ENCODE measurements around the gene ALDH1A2.

The ALDH1A2 gene

GRCh38 chr15:58049520-58050227 lies 15.8 kb downstream of the ALDH1A2 start:
- H3K9me3 ChIP-seq (ENCODE audit: insufficient read depth, low read depth, low read length), result no peaks in the 10 kb centered on the region
- no peak overlapping the region for H3K4ac ChIP-seq (ENCODE audit: low read depth, low read length)
- H2BK120ac ChIP-seq (ENCODE audit: insufficient read depth, low read length, poor library complexity), result no peak overlapping the region
- no peak overlapping the region for H4K8ac ChIP-seq (ENCODE audit: low read depth, low read length)
- H3K14ac ChIP-seq (ENCODE audit: low read length), result no peak overlapping the region
- H3K4me1 ChIP-seq (ENCODE audit: control insufficient read depth in 1 of 2, insufficient read depth in 2 of 2, low read length in 2 of 2), result no peaks in the 10 kb centered on the region
- no peaks in the 10 kb centered on the region for H3K36me3 ChIP-seq (ENCODE audit: control insufficient read depth in 1 of 2, insufficient read depth in 2 of 2, low read length in 2 of 2)
- no peak overlapping the region for H3K23ac ChIP-seq (ENCODE audit: low read length)
- no peak for DNase-seq
- no peak overlapping the region for H3K4me3 ChIP-seq (ENCODE audit: low read depth, low read length)
- no peak overlapping the region for H3K9ac ChIP-seq (ENCODE audit: low read length)
- H3K79me2 ChIP-seq (ENCODE audit: control insufficient read depth, insufficient read depth, low read length, poor library complexity), result no peaks in the 10 kb centered on the region
- no peak overlapping the region for H3K27ac ChIP-seq (ENCODE audit: low read depth, low read length)
- H3K4me2 ChIP-seq (ENCODE audit: low read length), result no peak overlapping the region
- no peak overlapping the region for H2AFZ ChIP-seq (ENCODE audit: insufficient read depth, low read length, poor library complexity)
- H2BK5ac ChIP-seq (ENCODE audit: low read depth, low read length, poor library complexity), result no peak overlapping the region
- H3K27me3 ChIP-seq (ENCODE audit: insufficient read depth, low read length), result no peaks in the 10 kb centered on the region
- no CpG with 5 or more reads among the region's 3 CpGs for WGBS (ENCODE audit: extremely low coverage, insufficient coverage, insufficient read length)
- H2BK12ac ChIP-seq (ENCODE audit: low read length), result no peak overlapping the region
- no peak overlapping the region for H3K18ac ChIP-seq (ENCODE audit: low read length)
- H4K12ac ChIP-seq (ENCODE audit: low read depth, low read length), result no peak overlapping the region
- no peaks in the 10 kb centered on the region for H3K79me1 ChIP-seq (ENCODE audit: low read length)
- H4K91ac ChIP-seq (ENCODE audit: low read depth, low read length), result no peak overlapping the region
- H2AK5ac ChIP-seq (ENCODE audit: low read length), result no peak overlapping the region

GRCh38 chr15:58048261-58048660 lies 17.2 kb downstream of the ALDH1A2 start:
- Histone ChIP-seq H3K4ac (ENCODE audit: low read depth, low read length) (no peak overlapping the region), H3K27me3 (ENCODE audit: insufficient read depth, low read length) (no peaks in the 10 kb centered on the region), H3K18ac (ENCODE audit: low read length) (no peak overlapping the region), H3K23ac (ENCODE audit: low read length) (no peak overlapping the region), H3K79me1 (ENCODE audit: low read length) (no peaks in the 10 kb centered on the region), H3K9ac (ENCODE audit: low read length) (no peak overlapping the region), H4K91ac (ENCODE audit: low read depth, low read length) (no peak overlapping the region), H2BK5ac (ENCODE audit: low read depth, low read length, poor library complexity) (no peak overlapping the region), H4K8ac (ENCODE audit: low read depth, low read length) (no peak overlapping the region), H3K4me2 (ENCODE audit: low read length) (no peak overlapping the region), H3K4me1 (ENCODE audit: control insufficient read depth in 1 of 2, insufficient read depth in 2 of 2, low read length in 2 of 2) (no peaks in the 10 kb centered on the region), H3K36me3 (ENCODE audit: control insufficient read depth in 1 of 2, insufficient read depth in 2 of 2, low read length in 2 of 2) (no peaks in the 10 kb centered on the region), H3K27ac (ENCODE audit: low read depth, low read length) (no peak overlapping the region), H3K14ac (ENCODE audit: low read length) (no peak overlapping the region), H2BK120ac (ENCODE audit: insufficient read depth, low read length, poor library complexity) (no peak overlapping the region), H4K12ac (ENCODE audit: low read depth, low read length) (no peak overlapping the region), H2BK12ac (ENCODE audit: low read length) (no peak overlapping the region), H3K79me2 (ENCODE audit: control insufficient read depth, insufficient read depth, low read length, poor library complexity) (no peaks in the 10 kb centered on the region), H2AK5ac (ENCODE audit: low read length) (no peak overlapping the region), H3K4me3 (ENCODE audit: low read depth, low read length) (no peak overlapping the region), H2AFZ (ENCODE audit: insufficient read depth, low read length, poor library complexity) (no peak overlapping the region), H3K9me3 (ENCODE audit: insufficient read depth, low read depth, low read length) (no peaks in the 10 kb centered on the region)
- no peak for DNase-seq
- no CpG with 5 or more reads among the region's 3 CpGs for WGBS (ENCODE audit: extremely low coverage, insufficient coverage, insufficient read length)

- no peaks in the 10 kb centered on the region for H3K27me3 ChIP-seq (ENCODE audit: insufficient read depth, low read length)
- H3K4me3 ChIP-seq (ENCODE audit: low read depth, low read length), result no peak overlapping the region
- no peak overlapping the region for H2AK5ac ChIP-seq (ENCODE audit: low read length)
- no peak overlapping the region for H3K14ac ChIP-seq (ENCODE audit: low read length)
- no peak overlapping the region for H2BK5ac ChIP-seq (ENCODE audit: low read depth, low read length, poor library complexity)
- no peaks in the 10 kb centered on the region for H3K4me1 ChIP-seq (ENCODE audit: control insufficient read depth in 1 of 2, insufficient read depth in 2 of 2, low read length in 2 of 2)
- no peak overlapping the region for H2BK120ac ChIP-seq (ENCODE audit: insufficient read depth, low read length, poor library complexity)
- H3K79me1 ChIP-seq (ENCODE audit: low read length), result no peaks in the 10 kb centered on the region
- H3K23ac ChIP-seq (ENCODE audit: low read length), result no peak overlapping the region
- no peak for DNase-seq
- no peak overlapping the region for H3K18ac ChIP-seq (ENCODE audit: low read length)
- no peaks in the 10 kb centered on the region for H3K9me3 ChIP-seq (ENCODE audit: insufficient read depth, low read depth, low read length)
- H3K36me3 ChIP-seq (ENCODE audit: control insufficient read depth in 1 of 2, insufficient read depth in 2 of 2, low read length in 2 of 2), result no peaks in the 10 kb centered on the region
- H3K27ac ChIP-seq (ENCODE audit: low read depth, low read length), result no peak overlapping the region
- no peak overlapping the region for H4K91ac ChIP-seq (ENCODE audit: low read depth, low read length)
- no CpG with 5 or more reads among the region's 2 CpGs for WGBS (ENCODE audit: extremely low coverage, insufficient coverage, insufficient read length)
- H3K79me2 ChIP-seq (ENCODE audit: control insufficient read depth, insufficient read depth, low read length, poor library complexity), result no peaks in the 10 kb centered on the region
- H3K4ac ChIP-seq (ENCODE audit: low read depth, low read length), result no peak overlapping the region
- no peak overlapping the region for H3K9ac ChIP-seq (ENCODE audit: low read length)
- no peak overlapping the region for H3K4me2 ChIP-seq (ENCODE audit: low read length)
- H4K12ac ChIP-seq (ENCODE audit: low read depth, low read length), result no peak overlapping the region
- H2AFZ ChIP-seq (ENCODE audit: insufficient read depth, low read length, poor library complexity), result no peak overlapping the region
- no peak overlapping the region for H4K8ac ChIP-seq (ENCODE audit: low read depth, low read length)
- no peak overlapping the region for H2BK12ac ChIP-seq (ENCODE audit: low read length)
Observed at GRCh38 chr15:58047149-58047548, 18.4 kb downstream of the ALDH1A2 start.

DNA sequence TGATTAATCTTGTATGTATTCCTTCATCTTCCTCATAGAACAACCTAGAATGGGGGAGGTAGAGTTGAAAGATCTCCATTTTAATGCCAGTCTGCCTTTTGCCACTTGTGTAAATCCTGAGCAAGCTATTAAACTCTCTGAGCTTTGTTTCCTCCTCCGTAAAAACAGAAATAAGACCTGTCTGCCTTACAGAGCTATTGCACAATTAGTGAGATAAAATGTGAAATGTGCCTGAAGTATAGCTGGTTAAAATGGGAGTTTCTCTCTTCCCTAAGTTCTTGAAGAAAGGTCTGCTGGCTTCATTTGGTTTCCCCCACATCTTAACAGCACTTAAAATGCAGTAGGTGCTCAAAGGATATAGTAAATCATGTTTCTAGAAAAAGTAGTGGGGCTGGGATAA lies 19.0 kb downstream of the ALDH1A2 start:
- H4K8ac ChIP-seq (ENCODE audit: low read depth, low read length), result no peak overlapping the region
- H3K36me3 ChIP-seq (ENCODE audit: control insufficient read depth in 1 of 2, insufficient read depth in 2 of 2, low read length in 2 of 2), result no peaks in the 10 kb centered on the region
- H3K18ac ChIP-seq (ENCODE audit: low read length), result no peak overlapping the region
- H3K4me1 ChIP-seq (ENCODE audit: control insufficient read depth in 1 of 2, insufficient read depth in 2 of 2, low read length in 2 of 2), result no peaks in the 10 kb centered on the region
- no peak overlapping the region for H2BK5ac ChIP-seq (ENCODE audit: low read depth, low read length, poor library complexity)
- WGBS (ENCODE audit: extremely low coverage, insufficient coverage, insufficient read length), result no CpG with 5 or more reads among the region's 1 CpG
- H3K79me2 ChIP-seq (ENCODE audit: control insufficient read depth, insufficient read depth, low read length, poor library complexity), result no peaks in the 10 kb centered on the region
- H3K4ac ChIP-seq (ENCODE audit: low read depth, low read length), result no peak overlapping the region
- no peak overlapping the region for H2AFZ ChIP-seq (ENCODE audit: insufficient read depth, low read length, poor library complexity)
- no peak overlapping the region for H2BK120ac ChIP-seq (ENCODE audit: insufficient read depth, low read length, poor library complexity)
- H3K9ac ChIP-seq (ENCODE audit: low read length), result no peak overlapping the region
- no peaks in the 10 kb centered on the region for H3K27me3 ChIP-seq (ENCODE audit: insufficient read depth, low read length)
- DNase-seq, result no peak
- H3K4me2 ChIP-seq (ENCODE audit: low read length), result no peak overlapping the region
- H2AK5ac ChIP-seq (ENCODE audit: low read length), result no peak overlapping the region
- no peak overlapping the region for H2BK12ac ChIP-seq (ENCODE audit: low read length)
- no peaks in the 10 kb centered on the region for H3K79me1 ChIP-seq (ENCODE audit: low read length)
- no peak overlapping the region for H3K4me3 ChIP-seq (ENCODE audit: low read depth, low read length)
- H3K14ac ChIP-seq (ENCODE audit: low read length), result no peak overlapping the region
- H3K23ac ChIP-seq (ENCODE audit: low read length), result no peak overlapping the region
- no peak overlapping the region for H4K91ac ChIP-seq (ENCODE audit: low read depth, low read length)
- H3K27ac ChIP-seq (ENCODE audit: low read depth, low read length), result no peak overlapping the region
- no peak overlapping the region for H4K12ac ChIP-seq (ENCODE audit: low read depth, low read length)
- no peaks in the 10 kb centered on the region for H3K9me3 ChIP-seq (ENCODE audit: insufficient read depth, low read depth, low read length)
